ENCODE data around the gene ZBTB47. TPM values are rescaled to one million over a fixed set of nuclear protein-coding genes. Genes with fewer than 3 reads are reported as not detected.

Gene ZBTB47
- total RNA-seq, 2 experiments from 2014 or later, result 0.55 to 1.0 TPM

DNA sequence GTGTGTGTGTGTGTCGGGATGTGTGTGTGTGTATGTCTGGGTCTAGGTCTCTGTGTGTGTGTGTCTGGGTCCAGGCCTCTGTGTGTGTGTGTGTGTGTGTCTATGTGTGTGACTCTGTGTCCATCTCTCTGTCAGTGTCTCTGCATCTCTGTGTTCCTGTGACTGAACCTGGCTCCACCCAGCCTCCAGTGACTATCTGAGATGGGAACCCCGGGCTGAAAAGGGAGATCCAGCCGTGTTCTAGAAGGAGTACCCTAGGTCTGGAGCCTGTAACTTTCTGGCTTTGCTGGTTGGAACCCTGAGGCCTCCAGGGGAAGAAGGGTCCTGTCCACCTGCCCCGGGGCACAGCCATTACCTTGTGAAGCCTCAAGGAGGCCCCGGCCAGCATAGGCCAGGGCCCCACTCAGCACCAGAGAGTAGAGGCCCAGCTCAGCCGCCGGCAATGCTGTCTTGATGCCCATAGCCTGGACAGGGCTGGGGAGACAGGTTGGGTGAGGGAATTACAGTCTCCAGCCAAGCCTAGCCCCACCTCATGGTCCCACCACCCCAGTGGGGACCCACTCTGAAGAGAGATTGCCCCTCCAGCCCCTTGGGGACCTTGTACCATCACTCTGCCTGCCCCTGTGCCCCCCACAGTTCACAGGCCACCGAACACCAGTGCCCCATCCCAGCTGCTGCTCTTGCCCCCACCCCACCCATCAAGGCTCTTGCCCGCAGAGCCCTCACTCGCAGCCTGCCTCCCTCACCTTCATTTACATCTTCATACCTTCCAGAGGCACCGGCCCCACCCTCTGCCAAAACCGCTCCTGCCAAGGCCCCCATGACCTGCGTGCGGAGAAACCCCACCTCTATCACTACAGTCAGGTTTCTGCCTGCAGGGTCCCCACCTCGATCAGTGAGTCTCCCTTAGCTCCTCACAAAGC, 47.1 kb downstream of the ZBTB47 start:
- H3K36me3 Mint-ChIP-seq (ENCODE audit: low read depth), result no peaks in the 10 kb centered on the region
- no peak overlapping the region for H3K27ac Mint-ChIP-seq
- DNase-seq, result no peak
- H3K4me3 Mint-ChIP-seq, result no peak overlapping the region
- intact Hi-C loops (cut with micrococcal nuclease), result loop anchor here (1.0 kb wide), 1 partner anchor 73 kb away; the partner anchor contains the start of gene CCDC13
- H3K9me3 Mint-ChIP-seq, result no peaks in the 10 kb centered on the region
- CTCF ChIA-PET, result no interaction called here
- no peaks in the 10 kb centered on the region for H3K27me3 Mint-ChIP-seq (ENCODE audit: low read depth)
- no peaks in the 10 kb centered on the region for H3K4me1 Mint-ChIP-seq (ENCODE audit: low read depth)

DNA sequence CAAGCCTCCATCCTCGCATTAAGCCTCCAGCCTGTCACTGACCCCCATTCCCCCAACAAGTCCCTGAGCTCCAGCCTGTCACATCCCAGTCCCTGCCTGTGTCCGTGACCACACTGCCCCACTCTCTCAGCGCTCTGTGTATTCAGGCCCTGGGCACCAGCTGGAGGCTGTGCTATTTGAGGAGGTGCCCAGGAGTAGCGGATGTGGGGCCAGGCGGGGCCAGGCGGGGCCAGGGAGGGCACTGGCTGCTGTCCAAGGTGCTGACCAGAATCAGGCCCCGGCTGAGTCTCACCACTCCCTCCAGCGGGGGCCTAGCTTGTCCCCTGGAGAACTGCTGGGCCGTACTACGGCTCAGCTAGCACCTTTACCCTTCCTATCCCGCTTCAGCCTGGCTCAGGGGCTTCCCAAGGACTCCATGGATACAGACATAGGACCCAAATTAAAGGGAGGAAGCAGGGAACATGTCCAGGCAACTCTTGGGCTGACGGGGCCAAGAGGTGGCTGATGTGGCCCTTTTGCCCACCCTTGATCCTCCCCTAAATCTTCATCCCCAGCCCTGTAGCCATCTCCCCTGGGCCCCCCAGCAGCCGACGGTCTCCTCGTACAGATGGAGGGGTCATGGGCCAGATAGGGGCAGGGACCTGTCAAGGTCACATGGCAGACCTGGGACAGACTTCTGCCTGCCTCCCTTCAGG, 48.0 kb downstream of the ZBTB47 start:
- Mint-ChIP-seq H3K4me3 (no peak overlapping the region), H3K4me1 (ENCODE audit: low read depth) (no peaks in the 10 kb centered on the region), H3K9me3 (no peaks in the 10 kb centered on the region), H3K27me3 (ENCODE audit: low read depth) (no peaks in the 10 kb centered on the region), H3K27ac (no peak overlapping the region), H3K36me3 (ENCODE audit: low read depth) (no peaks in the 10 kb centered on the region)
- CTCF ChIA-PET, result interaction anchor here (0.6 kb wide), 1 partner anchor 129 kb away, joined by 3 read pairs; no protein-coding TSS in a partner anchor
- intact Hi-C loops (cut with micrococcal nuclease), result loop anchor here (1.0 kb wide), 1 partner anchor 72 kb away; the partner anchor contains the start of gene CCDC13
- DNase-seq, result peak; percentile 75

GRCh38 chr3:42702066-42702951, 48.8 kb downstream of the ZBTB47 start, which contains the start of gene HHATL:
TSS of gene HHATL (minus strand) at chr3:42702798. CDS start at chr3:42700826, 1,972 bp downstream.
- no peaks in the 10 kb centered on the region for H3K27me3 Mint-ChIP-seq (ENCODE audit: low read depth)
- H3K36me3 Mint-ChIP-seq (ENCODE audit: low read depth), result no peaks in the 10 kb centered on the region
- H3K4me1 Mint-ChIP-seq (ENCODE audit: low read depth), result no peaks in the 10 kb centered on the region
- no peak within 1 kb of the TSS for H3K4me3 Mint-ChIP-seq
- no peak within 1 kb of the TSS for H3K27ac Mint-ChIP-seq
- DNase-seq, result no peak
- H3K9me3 Mint-ChIP-seq, result no peaks in the 10 kb centered on the region
- intact Hi-C loops (cut with micrococcal nuclease), result no loop called here
- CTCF ChIA-PET, result interaction anchor here (0.6 kb wide), 1 partner anchor 128 kb away, joined by 3 read pairs; no protein-coding TSS in a partner anchor

DNA sequence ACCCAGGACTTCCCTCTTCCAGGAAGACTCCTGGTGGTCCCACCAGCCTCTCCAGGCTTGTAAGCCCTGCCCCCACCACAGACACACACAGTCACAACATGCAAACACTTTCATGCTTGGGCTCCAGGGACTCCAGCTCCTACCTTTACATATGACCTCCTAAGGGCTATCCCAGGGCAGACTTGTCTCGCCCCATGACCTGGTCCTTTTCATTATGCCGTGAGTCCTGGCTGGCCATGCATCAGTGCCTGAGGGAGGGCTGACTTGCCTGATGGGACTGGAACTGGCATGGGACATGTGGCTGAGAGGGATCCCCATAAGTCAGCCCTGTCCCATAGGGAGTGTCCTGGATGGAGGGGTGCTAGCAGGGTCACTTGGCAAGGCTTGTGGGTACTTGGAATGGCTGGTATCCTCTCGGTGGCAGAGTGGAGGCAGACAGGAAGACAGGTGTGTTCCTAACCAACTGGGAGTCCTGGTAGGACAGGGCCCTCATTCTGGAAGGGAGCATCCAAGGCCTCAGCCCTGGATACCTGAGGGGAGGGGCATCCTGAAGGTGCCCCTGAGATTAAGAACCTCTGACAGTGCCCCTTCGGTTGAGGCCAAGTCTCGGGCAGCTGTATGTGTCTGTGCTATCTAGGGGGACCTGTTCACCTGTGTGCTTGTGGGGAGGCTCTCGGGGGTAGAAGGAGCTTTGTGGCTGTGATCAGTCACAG, 49.6 kb downstream of the ZBTB47 start:
- no peak for DNase-seq
- Mint-ChIP-seq H3K27ac (no peak overlapping the region), H3K27me3 (ENCODE audit: low read depth) (no peaks in the 10 kb centered on the region), H3K4me3 (no peak overlapping the region), H3K36me3 (ENCODE audit: low read depth) (no peaks in the 10 kb centered on the region), H3K9me3 (no peaks in the 10 kb centered on the region), H3K4me1 (ENCODE audit: low read depth) (no peaks in the 10 kb centered on the region)
- CTCF ChIA-PET, result no interaction called here
- intact Hi-C loops (cut with micrococcal nuclease), result no loop called here

DNA sequence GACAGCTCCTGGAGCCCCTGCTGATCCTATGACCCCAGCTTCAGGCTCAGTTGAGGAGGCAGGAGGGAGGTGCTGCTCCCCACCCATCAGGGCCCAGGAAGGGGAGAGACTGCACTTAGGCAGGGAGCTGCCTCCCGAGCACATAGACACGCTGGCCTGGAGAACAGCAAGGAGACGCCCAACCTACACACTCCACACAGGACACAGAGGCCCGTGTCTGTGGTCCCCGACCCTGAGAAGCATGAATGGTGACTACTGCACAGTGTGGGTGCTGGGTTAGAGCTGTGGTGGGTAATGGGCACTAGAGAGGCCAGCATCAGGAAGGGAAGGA, 50.2 kb downstream of the ZBTB47 start:
- Mint-ChIP-seq H3K27me3 (ENCODE audit: low read depth) (no peaks in the 10 kb centered on the region), H3K4me1 (ENCODE audit: low read depth) (no peaks in the 10 kb centered on the region), H3K9me3 (no peaks in the 10 kb centered on the region), H3K27ac (no peak overlapping the region), H3K36me3 (ENCODE audit: low read depth) (no peaks in the 10 kb centered on the region), H3K4me3 (no peak overlapping the region)
- intact Hi-C loops (cut with micrococcal nuclease), result no loop called here
- CTCF ChIA-PET, result no interaction called here
- no peak for DNase-seq

GRCh38 chr3:42704136-42704841, 50.8 kb downstream of the ZBTB47 start:
- H3K4me3 Mint-ChIP-seq, result no peak overlapping the region
- intact Hi-C loops (cut with micrococcal nuclease), result no loop called here
- H3K27me3 Mint-ChIP-seq (ENCODE audit: low read depth), result no peaks in the 10 kb centered on the region
- H3K27ac Mint-ChIP-seq, result no peak overlapping the region
- no peaks in the 10 kb centered on the region for H3K4me1 Mint-ChIP-seq (ENCODE audit: low read depth)
- H3K9me3 Mint-ChIP-seq, result no peaks in the 10 kb centered on the region
- CTCF ChIA-PET, result no interaction called here
- no peaks in the 10 kb centered on the region for H3K36me3 Mint-ChIP-seq (ENCODE audit: low read depth)
- DNase-seq, result no peak

- CTCF ChIA-PET, result no interaction called here
- H3K27ac Mint-ChIP-seq, result no peak overlapping the region
- no peaks in the 10 kb centered on the region for H3K9me3 Mint-ChIP-seq
- no peaks in the 10 kb centered on the region for H3K4me1 Mint-ChIP-seq (ENCODE audit: low read depth)
- intact Hi-C loops (cut with micrococcal nuclease), result no loop called here
- DNase-seq, result no peak
- H3K4me3 Mint-ChIP-seq, result no peak overlapping the region
- no peaks in the 10 kb centered on the region for H3K27me3 Mint-ChIP-seq (ENCODE audit: low read depth)
- H3K36me3 Mint-ChIP-seq (ENCODE audit: low read depth), result no peaks in the 10 kb centered on the region
Measured at GRCh38 chr3:42705058-42705767, 51.7 kb downstream of the ZBTB47 start.

- H3K9me3 Mint-ChIP-seq, result no peaks in the 10 kb centered on the region
- no peak overlapping the region for H3K4me3 Mint-ChIP-seq
- H3K4me1 Mint-ChIP-seq (ENCODE audit: low read depth), result no peaks in the 10 kb centered on the region
- no peak overlapping the region for H3K27ac Mint-ChIP-seq
- no peak for DNase-seq
- no peaks in the 10 kb centered on the region for H3K27me3 Mint-ChIP-seq (ENCODE audit: low read depth)
- no peaks in the 10 kb centered on the region for H3K36me3 Mint-ChIP-seq (ENCODE audit: low read depth)
- CTCF ChIA-PET, result interaction anchor here (0.6 to 2.2 kb wide), 2 partner anchors 74 to 191 kb away, joined by 3 to 4 read pairs; no protein-coding TSS in a partner anchor
- intact Hi-C loops (cut with micrococcal nuclease), result no loop called here
Measured at GRCh38 chr3:42705962-42706585, 52.6 kb downstream of the ZBTB47 start.

- H3K4me3 Mint-ChIP-seq, result no peak overlapping the region
- H3K4me1 Mint-ChIP-seq (ENCODE audit: low read depth), result no peaks in the 10 kb centered on the region
Measured at GRCh38 chr3:42706721-42707619, 53.5 kb downstream of the ZBTB47 start.

More at GRCh38 chr3:42706721-42707619, 53.5 kb downstream of the ZBTB47 start:
- H3K27ac Mint-ChIP-seq, result no peak overlapping the region
- DNase-seq, result no peak
- H3K9me3 Mint-ChIP-seq, result no peaks in the 10 kb centered on the region
- no peaks in the 10 kb centered on the region for H3K27me3 Mint-ChIP-seq (ENCODE audit: low read depth)
- CTCF ChIA-PET, result interaction anchor here (0.6 to 2.2 kb wide), 2 partner anchors 73 to 192 kb away, joined by 3 to 4 read pairs; no protein-coding TSS in a partner anchor
- intact Hi-C loops (cut with micrococcal nuclease), result no loop called here
- H3K36me3 Mint-ChIP-seq (ENCODE audit: low read depth), result no peaks in the 10 kb centered on the region

Measured in activated naive CD4-positive, alpha-beta T cell treated with anti-CD3 and anti-CD28 coated beads for 36 hours (primary cell).